Peyer's patch (tissue), 4 donors: ENCODE results near the gene ANK2.

Experiments used
- POLR2A ChIP-seq, 2 donors: fragments of 450-650 bp; IDR thresholded peaks; one replicate each; pipeline ENCODE4 v1.5.1; 2017; ENCODE audit warnings: antibody characterized with exemption in 2 of 2, mild to moderate bottlenecking in 2 of 2, moderate library complexity in 2 of 2
- TF ChIP-seq, protein P1 (sequence below), 6 experiments: fragments of 450-650 bp in 4 of 6; fragments of 200-600 bp in 2 of 6; sonication (generic) in 1 of 6; IDR thresholded peaks; one replicate each; pipeline ENCODE4 v1.5.1; 2017 to 2019; ENCODE audit warnings: antibody characterized with exemption in 6 of 6, mild to moderate bottlenecking in 3 of 6, moderate library complexity in 1 of 6

DNA sequence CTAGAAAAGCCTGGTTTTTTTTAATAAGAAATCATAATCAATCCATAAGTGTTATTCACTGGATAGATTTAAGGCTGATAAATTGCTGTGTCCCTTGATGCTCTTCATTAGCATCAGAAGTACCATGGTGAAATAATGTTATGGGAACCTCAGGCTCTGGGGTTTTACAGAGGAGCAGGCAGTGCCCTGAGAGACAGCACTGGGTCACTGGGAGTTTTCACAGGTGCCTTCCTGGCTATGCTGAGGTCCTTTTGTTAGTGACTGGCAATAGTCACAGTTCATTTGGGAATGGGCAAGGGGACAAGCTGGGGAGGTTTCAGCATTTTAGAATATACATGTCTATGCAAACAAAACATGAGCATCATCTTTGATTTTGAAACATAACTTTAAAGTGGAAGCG is 38.6 kb downstream of the ANK2 start:
- TF ChIP-seq, protein P1, sequence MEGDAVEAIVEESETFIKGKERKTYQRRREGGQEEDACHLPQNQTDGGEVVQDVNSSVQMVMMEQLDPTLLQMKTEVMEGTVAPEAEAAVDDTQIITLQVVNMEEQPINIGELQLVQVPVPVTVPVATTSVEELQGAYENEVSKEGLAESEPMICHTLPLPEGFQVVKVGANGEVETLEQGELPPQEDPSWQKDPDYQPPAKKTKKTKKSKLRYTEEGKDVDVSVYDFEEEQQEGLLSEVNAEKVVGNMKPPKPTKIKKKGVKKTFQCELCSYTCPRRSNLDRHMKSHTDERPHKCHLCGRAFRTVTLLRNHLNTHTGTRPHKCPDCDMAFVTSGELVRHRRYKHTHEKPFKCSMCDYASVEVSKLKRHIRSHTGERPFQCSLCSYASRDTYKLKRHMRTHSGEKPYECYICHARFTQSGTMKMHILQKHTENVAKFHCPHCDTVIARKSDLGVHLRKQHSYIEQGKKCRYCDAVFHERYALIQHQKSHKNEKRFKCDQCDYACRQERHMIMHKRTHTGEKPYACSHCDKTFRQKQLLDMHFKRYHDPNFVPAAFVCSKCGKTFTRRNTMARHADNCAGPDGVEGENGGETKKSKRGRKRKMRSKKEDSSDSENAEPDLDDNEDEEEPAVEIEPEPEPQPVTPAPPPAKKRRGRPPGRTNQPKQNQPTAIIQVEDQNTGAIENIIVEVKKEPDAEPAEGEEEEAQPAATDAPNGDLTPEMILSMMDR (IDR thresholded peaks at IDR 0.05), result no peak
- TF ChIP-seq POLR2A (IDR thresholded peaks at IDR 0.05), result no peak
